Measurements from ENCODE around the gene TSC22D3. TPM values are rescaled to one million over a fixed set of nuclear protein-coding genes. Genes with fewer than 3 reads are reported as not detected.

TSC22D3 gene
- total and polyA plus RNA-seq, 2 experiments from 2014 or later, result 235 to 297 TPM

DNA sequence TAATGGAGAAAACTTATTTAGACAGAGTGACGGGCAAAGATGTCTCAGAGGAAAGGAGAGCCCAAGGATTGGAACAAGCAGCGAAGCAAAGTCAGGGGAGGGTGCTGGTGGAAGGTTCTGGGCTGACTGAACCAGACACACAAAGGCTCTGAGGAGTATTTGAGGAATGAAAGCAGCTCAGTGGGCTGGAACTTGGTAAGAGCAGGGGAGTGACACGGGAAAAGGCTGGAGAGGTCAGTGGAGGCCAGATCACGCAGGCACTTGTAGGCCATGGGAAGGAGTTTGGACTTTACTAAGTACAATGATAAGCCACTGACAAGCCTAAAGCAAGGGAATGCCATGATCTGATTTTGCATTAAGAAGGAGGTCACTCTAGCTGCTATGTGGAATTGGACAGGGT is 71.4 kb downstream of the TSC22D3 start:
- peak in 1 of 2 donors; percentile 56 for DNase-seq (ENCODE audit: low read depth in 1 of 2, low spot score in 1 of 2)
- no peak overlapping the region for H3K4me3 ChIP-seq
- H3K27me3 ChIP-seq, result no peaks in the 10 kb centered on the region
- H3K4me1 ChIP-seq (ENCODE audit: low read depth), result peaks cover 8% of the 10 kb centered on the region
- TF ChIP-seq, protein P1, sequence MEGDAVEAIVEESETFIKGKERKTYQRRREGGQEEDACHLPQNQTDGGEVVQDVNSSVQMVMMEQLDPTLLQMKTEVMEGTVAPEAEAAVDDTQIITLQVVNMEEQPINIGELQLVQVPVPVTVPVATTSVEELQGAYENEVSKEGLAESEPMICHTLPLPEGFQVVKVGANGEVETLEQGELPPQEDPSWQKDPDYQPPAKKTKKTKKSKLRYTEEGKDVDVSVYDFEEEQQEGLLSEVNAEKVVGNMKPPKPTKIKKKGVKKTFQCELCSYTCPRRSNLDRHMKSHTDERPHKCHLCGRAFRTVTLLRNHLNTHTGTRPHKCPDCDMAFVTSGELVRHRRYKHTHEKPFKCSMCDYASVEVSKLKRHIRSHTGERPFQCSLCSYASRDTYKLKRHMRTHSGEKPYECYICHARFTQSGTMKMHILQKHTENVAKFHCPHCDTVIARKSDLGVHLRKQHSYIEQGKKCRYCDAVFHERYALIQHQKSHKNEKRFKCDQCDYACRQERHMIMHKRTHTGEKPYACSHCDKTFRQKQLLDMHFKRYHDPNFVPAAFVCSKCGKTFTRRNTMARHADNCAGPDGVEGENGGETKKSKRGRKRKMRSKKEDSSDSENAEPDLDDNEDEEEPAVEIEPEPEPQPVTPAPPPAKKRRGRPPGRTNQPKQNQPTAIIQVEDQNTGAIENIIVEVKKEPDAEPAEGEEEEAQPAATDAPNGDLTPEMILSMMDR (IDR thresholded peaks at IDR 0.05; ENCODE audit: low read depth, low read length), result no peak
- no peaks in the 10 kb centered on the region for H3K9me3 ChIP-seq (ENCODE audit: low read depth)
- no peaks in the 10 kb centered on the region for H3K36me3 ChIP-seq
- H3K27ac ChIP-seq, result peak overlapping the region; percentile 18

GRCh38 chrX:107701493-107702121 is 74.0 kb downstream of the TSC22D3 start:
- TF ChIP-seq, protein P1 (IDR thresholded peaks at IDR 0.05; ENCODE audit: low read depth, low read length), result no peak
- H3K4me1 ChIP-seq (ENCODE audit: low read depth), result peaks cover 8% of the 10 kb centered on the region
- H3K27me3 ChIP-seq, result no peaks in the 10 kb centered on the region
- H3K36me3 ChIP-seq, result no peaks in the 10 kb centered on the region
- H3K4me3 ChIP-seq, result no peak overlapping the region
- DNase-seq (ENCODE audit: low read depth in 1 of 2, low spot score in 1 of 2), result no peak
- H3K9me3 ChIP-seq (ENCODE audit: low read depth), result no peaks in the 10 kb centered on the region
- H3K27ac ChIP-seq, result no peak overlapping the region

- no peak overlapping the region for H3K27ac ChIP-seq
- TF ChIP-seq, protein P1 (IDR thresholded peaks at IDR 0.05; ENCODE audit: low read depth, low read length), result no peak
- H3K9me3 ChIP-seq (ENCODE audit: low read depth), result no peaks in the 10 kb centered on the region
- H3K4me1 ChIP-seq (ENCODE audit: low read depth), result peaks cover 8% of the 10 kb centered on the region
- no peak for DNase-seq (ENCODE audit: low read depth in 1 of 2, low spot score in 1 of 2)
- H3K36me3 ChIP-seq, result no peaks in the 10 kb centered on the region
- H3K27me3 ChIP-seq, result no peaks in the 10 kb centered on the region
- H3K4me3 ChIP-seq, result no peak overlapping the region
These were observed 74.8 kb downstream of the TSC22D3 start for GRCh38 chrX:107700790-107701189.

DNA sequence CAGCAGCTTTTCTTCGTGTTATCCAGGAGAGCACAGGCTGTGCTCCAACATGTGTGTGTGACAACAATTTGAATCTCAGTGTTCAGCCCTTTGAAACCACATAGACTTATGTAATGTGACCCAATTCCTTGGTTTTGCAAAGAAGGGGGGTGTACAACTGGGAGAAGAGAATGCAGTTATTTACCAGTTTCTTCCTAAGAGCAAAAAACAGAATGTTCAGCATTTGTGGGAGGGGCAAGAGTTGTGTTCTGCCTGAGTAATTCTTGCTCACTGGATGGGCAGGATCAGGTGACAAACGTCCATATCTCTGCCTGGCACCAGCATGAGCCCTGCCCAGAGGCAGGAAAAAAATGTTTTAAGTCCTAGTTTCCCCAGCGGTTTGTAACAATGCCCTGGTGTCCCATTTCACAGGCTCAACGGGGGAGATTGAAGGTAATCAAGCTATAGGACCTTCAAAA is 75.2 kb downstream of the TSC22D3 start:
- H3K4me1 ChIP-seq (ENCODE audit: low read depth), result peaks cover 8% of the 10 kb centered on the region
- DNase-seq (ENCODE audit: low read depth in 1 of 2, low spot score in 1 of 2), result peak in 1 of 2 donors; percentile 82
- H3K36me3 ChIP-seq, result no peaks in the 10 kb centered on the region
- TF ChIP-seq, protein P1 (IDR thresholded peaks at IDR 0.05; ENCODE audit: low read depth, low read length), result no peak
- no peak overlapping the region for H3K4me3 ChIP-seq
- H3K27ac ChIP-seq, result no peak overlapping the region
- no peaks in the 10 kb centered on the region for H3K27me3 ChIP-seq
- no peaks in the 10 kb centered on the region for H3K9me3 ChIP-seq (ENCODE audit: low read depth)

- Histone ChIP-seq H3K36me3 (no peaks in the 10 kb centered on the region), H3K4me1 (ENCODE audit: low read depth) (peaks cover 7% of the 10 kb centered on the region), H3K9me3 (ENCODE audit: low read depth) (no peaks in the 10 kb centered on the region), H3K27me3 (no peaks in the 10 kb centered on the region), H3K4me3 (no peak overlapping the region), H3K27ac (no peak overlapping the region)
- TF ChIP-seq, protein P1 (IDR thresholded peaks at IDR 0.05; ENCODE audit: low read depth, low read length), result no peak
- no peak for DNase-seq (ENCODE audit: low read depth in 1 of 2, low spot score in 1 of 2)
These were observed 76.0 kb downstream of the TSC22D3 start for GRCh38 chrX:107699616-107700015.
